ENCODE results near the gene NLRP11.

NLRP11 gene

GRCh38 chr19:55836340-55836739 is 4.5 kb upstream of the NLRP11 start, which contains the start of gene NLRP4:
Gene NLRP4 (plus strand): TSS chr19:55836540. CDS start chr19:55852081, 15,541 bp downstream.
- in situ Hi-C loops (cut with HindIII; ENCODE audit: low pct_ligation_motif_present, low sequenced_read_pairs): no loop called here
- DNase-seq: no peak
- no peak within 1 kb of the TSS for H3K4me3 ChIP-seq (ENCODE audit: low read depth, low read length)
- H3K27ac ChIP-seq: no peak within 1 kb of the TSS
- no peak for TF ChIP-seq CTCF (IDR thresholded peaks at IDR 0.05; ENCODE audit: low read depth, low read length, missing control alignments)
- H3K27me3 ChIP-seq (replicated peaks): no peaks in the 10 kb centered on the region
- no peaks in the 10 kb centered on the region for H3K36me3 ChIP-seq (replicated peaks)

- Histone ChIP-seq H3K27me3 (replicated peaks) (no peaks in the 10 kb centered on the region), H3K4me3 (ENCODE audit: low read depth, low read length) (no peak overlapping the region), H3K27ac (no peak overlapping the region), H3K36me3 (replicated peaks) (no peaks in the 10 kb centered on the region)
- no peak for TF ChIP-seq CTCF (IDR thresholded peaks at IDR 0.05; ENCODE audit: low read depth, low read length, missing control alignments)
- DNase-seq: no peak
- in situ Hi-C loops (cut with HindIII; ENCODE audit: low pct_ligation_motif_present, low sequenced_read_pairs): no loop called here
Observed at GRCh38 chr19:55832676-55833075, 877 bp upstream of the NLRP11 start.

GRCh38 chr19:55830656-55831055 is 1.1 kb downstream of the NLRP11 start:
- no peak overlapping the region for H3K4me3 ChIP-seq (ENCODE audit: low read depth, low read length)
- no peak for DNase-seq
- in situ Hi-C loops (cut with HindIII; ENCODE audit: low pct_ligation_motif_present, low sequenced_read_pairs): no loop called here
- H3K27me3 ChIP-seq (replicated peaks): no peaks in the 10 kb centered on the region
- no peaks in the 10 kb centered on the region for H3K36me3 ChIP-seq (replicated peaks)
- no peak for TF ChIP-seq CTCF (IDR thresholded peaks at IDR 0.05; ENCODE audit: low read depth, low read length, missing control alignments)
- H3K27ac ChIP-seq: no peak overlapping the region

- TF ChIP-seq CTCF (IDR thresholded peaks at IDR 0.05; ENCODE audit: low read depth, low read length, missing control alignments): no peak
- H3K27me3 ChIP-seq (replicated peaks): no peaks in the 10 kb centered on the region
- no peak overlapping the region for H3K27ac ChIP-seq
- in situ Hi-C loops (cut with HindIII; ENCODE audit: low pct_ligation_motif_present, low sequenced_read_pairs): no loop called here
- H3K36me3 ChIP-seq (replicated peaks): no peaks in the 10 kb centered on the region
- no peak overlapping the region for H3K4me3 ChIP-seq (ENCODE audit: low read depth, low read length)
- no peak for DNase-seq
Observed at GRCh38 chr19:55820037-55820436, 11.8 kb downstream of the NLRP11 start.

GRCh38 chr19:55813906-55814305 is 17.9 kb downstream of the NLRP11 start:
- DNase-seq: no peak
- no peak overlapping the region for H3K4me3 ChIP-seq (ENCODE audit: low read depth, low read length)
- TF ChIP-seq CTCF (IDR thresholded peaks at IDR 0.05; ENCODE audit: low read depth, low read length, missing control alignments): no peak
- in situ Hi-C loops (cut with HindIII; ENCODE audit: low pct_ligation_motif_present, low sequenced_read_pairs): no loop called here
- H3K27ac ChIP-seq: no peak overlapping the region
- no peaks in the 10 kb centered on the region for H3K36me3 ChIP-seq (replicated peaks)
- H3K27me3 ChIP-seq (replicated peaks): no peaks in the 10 kb centered on the region

- H3K27me3 ChIP-seq (replicated peaks): no peaks in the 10 kb centered on the region
- no peak for TF ChIP-seq CTCF (IDR thresholded peaks at IDR 0.05; ENCODE audit: low read depth, low read length, missing control alignments)
- no peak overlapping the region for H3K4me3 ChIP-seq (ENCODE audit: low read depth, low read length)
- no peak overlapping the region for H3K27ac ChIP-seq
- DNase-seq: no peak
- in situ Hi-C loops (cut with HindIII; ENCODE audit: low pct_ligation_motif_present, low sequenced_read_pairs): no loop called here
- H3K36me3 ChIP-seq (replicated peaks): no peaks in the 10 kb centered on the region
Observed at GRCh38 chr19:55812449-55812848, 19.4 kb downstream of the NLRP11 start.
